Aorta (tissue), 5 donors: ENCODE data around the gene TMEM178B. TPM values are rescaled to one million over a fixed set of nuclear protein-coding genes. Genes with fewer than 3 reads are reported as not detected.
"Not testable (repeated sequence)": the region's sequence is repeated elsewhere in the genome, so short reads cannot be mapped to it uniquely, and the experiment has no call there.

Experiments
- ATAC-seq: fragments of 200-7000 bp; cut with Tn5 transposase; one replicate; pipeline ENCODE4 v1.9.1; 2022; ENCODE audit warnings: moderate library complexity; ENCODE audit not compliant: low FRiP score
- DNase-seq, 2 donors: peaks; one replicate each; pipeline ENCODE4 v3.0.0-alpha.2; 2020
- H3K27ac ChIP-seq, 2 donors: one replicate each; pipeline ENCODE4 v1.5.1; 2013; ENCODE audit warnings: low read length in 2 of 2, mild to moderate bottlenecking in 2 of 2, moderate library complexity in 2 of 2, control low read depth in 1 of 2, inconsistent platforms in 1 of 2, low read depth in 1 of 2
- H3K27me3 ChIP-seq, 2 donors: one replicate each; pipeline ENCODE4 v1.6.1; 2013; ENCODE audit warnings: control low read depth in 1 of 2, low read length in 1 of 2, mild to moderate bottlenecking in 1 of 2, moderate library complexity in 1 of 2; ENCODE audit not compliant: insufficient read depth in 2 of 2, control insufficient read depth in 1 of 2
- H3K36me3 ChIP-seq, 2 donors: one replicate each; pipeline ENCODE4 v1.6.1; 2013; ENCODE audit warnings: control low read depth in 1 of 2, low read length in 1 of 2, mild to moderate bottlenecking in 1 of 2; ENCODE audit not compliant: insufficient read depth in 2 of 2, control insufficient read depth in 1 of 2
- H3K4me1 ChIP-seq, 2 donors: one replicate each; pipeline ENCODE4 v1.6.1; 2013; ENCODE audit warnings: low read length in 2 of 2, control low read depth in 1 of 2, mild to moderate bottlenecking in 1 of 2, moderate library complexity in 1 of 2; ENCODE audit not compliant: insufficient read depth in 2 of 2, control insufficient read depth in 1 of 2
- H3K4me3 ChIP-seq, 2 donors: one replicate each; pipeline ENCODE4 v1.5.1; 2013; ENCODE audit warnings: low read length in 2 of 2, control low read depth in 1 of 2, mild to moderate bottlenecking in 1 of 2
- H3K9me3 ChIP-seq: one replicate; pipeline ENCODE4 v1.6.1; 2013; ENCODE audit warnings: mild to moderate bottlenecking, low read length; ENCODE audit not compliant: control insufficient read depth
- WGBS, 2 donors: extraction: QIAGEN DNeasy Blood & Tissue Kit; methylation state at CpG; one replicate each; pipeline ENCODE4 v1.1.7; 2013; 5-methylcytosine and 5-hydroxymethylcytosine counted together
- intact Hi-C, 2 donors: fragments of 100-400 bp; cut with DNase I; formaldehyde crosslinking; loops; one replicate each; pipeline versions ENCODE4 v1.14.2 to v1.15.0; 2022
- polyA plus RNA-seq, 2 donors: library from polyadenylated mRNA; stranded (reverse); fragments of 200-250 nt; gene quantifications; one replicate each; pipeline ENCODE4 v1.2.3, GENCODE V29; 2013
- total RNA-seq, 2 donors: library from RNA; stranded (reverse); fragmentation: NEBNext Ultra II Directional; extraction: Animal tissue kit (Norgen Biotek cat#: 25700); gene quantifications; one replicate each; pipeline ENCODE4 v1.2.1, GENCODE V29; 2021
- donor health status: healthy with polysubstance abuse.
- donor health status: Bipolar disorder and iron deficiency.
- donor health status: DM: no; HTN: no; CAD: no.
- donor health status: DM: no; HTN: no; CAD: no.
- donor health status: DM: yes; HTN: yes; CAD: no.

TMEM178B gene
- total and polyA plus RNA-seq, 4 donors, result 0.05 to 0.42 (median 0.19) TPM

DNA sequence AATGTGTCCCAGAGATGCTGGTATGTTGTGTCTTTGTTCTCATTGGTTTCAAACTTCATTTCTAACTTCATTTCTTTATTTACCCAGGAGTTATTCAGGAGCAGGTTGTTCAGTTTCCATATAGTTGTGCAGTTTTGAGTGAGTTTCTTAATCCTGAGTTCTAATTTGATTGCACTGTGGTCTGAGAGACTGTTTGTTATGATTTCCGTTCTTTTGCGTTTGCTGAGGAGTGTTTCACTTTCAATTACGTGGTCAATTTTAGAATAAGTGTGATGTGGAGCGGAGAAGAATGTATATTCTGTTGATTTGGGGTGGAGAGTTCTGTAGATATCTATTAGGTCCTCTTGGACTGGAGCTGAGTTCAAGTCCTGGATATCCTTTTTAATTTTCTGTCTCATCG is 103.3 kb downstream of the TMEM178B start:
- 77 to 85% methylated on average over 5 of the region's 5 CpGs for WGBS, 2 donors
- H3K4me1 ChIP-seq, intact Hi-C loops, H3K27ac ChIP-seq, H3K9me3 ChIP-seq, H3K27me3 ChIP-seq, ATAC-seq, H3K36me3 ChIP-seq, H3K4me3 ChIP-seq, DNase-seq: not testable (repeated sequence)

DNA sequence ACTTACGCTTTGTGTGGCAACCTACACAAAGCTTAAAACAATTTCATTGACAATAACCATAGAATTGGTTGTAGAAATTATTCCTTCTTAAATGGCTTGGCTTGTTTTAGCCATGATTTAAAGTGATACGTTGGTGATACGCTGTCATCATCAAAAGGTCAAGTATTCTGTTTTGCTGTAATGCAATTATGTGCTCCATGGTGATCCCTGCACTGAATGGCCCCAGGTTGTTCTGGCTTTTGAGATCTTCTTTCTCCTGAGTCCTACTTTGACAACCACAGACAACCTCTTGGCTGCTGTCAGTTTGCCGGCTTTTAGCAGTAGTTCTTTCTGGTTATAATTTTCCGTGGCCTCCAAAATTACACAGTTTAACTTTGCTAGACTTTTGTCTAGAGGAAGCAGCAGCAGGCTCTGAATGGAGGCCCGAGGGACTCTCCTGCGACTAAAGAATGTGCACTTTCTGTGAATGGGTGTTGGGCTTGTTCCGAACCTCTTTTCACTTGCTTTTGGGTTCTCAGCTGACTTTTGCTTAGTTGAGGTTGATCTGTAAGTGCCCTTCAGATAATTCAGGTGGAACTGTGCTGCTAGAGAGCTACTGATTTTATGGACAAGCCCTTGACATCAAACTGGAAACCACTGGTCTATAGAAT is 104.7 kb downstream of the TMEM178B start:
- intact Hi-C loops, result no loop called here

DNA sequence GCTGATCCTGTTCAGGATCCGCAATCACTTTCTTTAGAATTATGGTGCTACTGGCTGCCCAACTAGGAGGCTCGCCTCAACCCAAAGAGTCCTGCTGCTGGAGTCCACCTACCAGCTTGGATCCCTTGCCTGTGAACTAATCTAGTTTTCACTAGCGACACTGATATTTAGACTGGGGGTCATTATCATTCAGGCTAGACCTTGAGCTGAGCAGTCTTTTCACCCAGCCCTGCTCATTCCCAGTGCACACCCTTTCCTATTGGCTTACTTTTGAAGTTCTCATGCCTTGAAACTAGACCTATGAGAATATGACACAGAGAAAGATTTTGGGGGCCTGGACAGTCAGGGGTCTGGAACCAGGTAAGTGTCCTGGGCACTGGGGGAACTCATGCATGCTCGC is 107.9 kb downstream of the TMEM178B start:
- Histone ChIP-seq H3K9me3 (no peaks in the 10 kb centered on the region), H3K27me3 (no peaks in the 10 kb centered on the region), H3K4me3 (no peak overlapping the region), H3K4me1 (no peaks in the 10 kb centered on the region), H3K36me3 (no peaks in the 10 kb centered on the region), H3K27ac (no peak overlapping the region)
- intact Hi-C loops, result no loop called here
- no peak for ATAC-seq
- no peak for DNase-seq
- 92 to 97% methylated on average over 4 of the region's 4 CpGs for WGBS, 2 donors

More for the DNA sequence above, 104.7 kb downstream of the TMEM178B start:
- DNase-seq (no peak), ATAC-seq (no peak)
- Histone ChIP-seq H3K27ac (no peak overlapping the region), H3K4me3 (no peak overlapping the region), H3K36me3 (no peaks in the 10 kb centered on the region), H3K9me3 (no peaks in the 10 kb centered on the region), H3K27me3 (no peaks in the 10 kb centered on the region), H3K4me1 (no peaks in the 10 kb centered on the region)
- 76 to 82% methylated on average over 8 of the region's 8 CpGs for WGBS, 2 donors

DNA sequence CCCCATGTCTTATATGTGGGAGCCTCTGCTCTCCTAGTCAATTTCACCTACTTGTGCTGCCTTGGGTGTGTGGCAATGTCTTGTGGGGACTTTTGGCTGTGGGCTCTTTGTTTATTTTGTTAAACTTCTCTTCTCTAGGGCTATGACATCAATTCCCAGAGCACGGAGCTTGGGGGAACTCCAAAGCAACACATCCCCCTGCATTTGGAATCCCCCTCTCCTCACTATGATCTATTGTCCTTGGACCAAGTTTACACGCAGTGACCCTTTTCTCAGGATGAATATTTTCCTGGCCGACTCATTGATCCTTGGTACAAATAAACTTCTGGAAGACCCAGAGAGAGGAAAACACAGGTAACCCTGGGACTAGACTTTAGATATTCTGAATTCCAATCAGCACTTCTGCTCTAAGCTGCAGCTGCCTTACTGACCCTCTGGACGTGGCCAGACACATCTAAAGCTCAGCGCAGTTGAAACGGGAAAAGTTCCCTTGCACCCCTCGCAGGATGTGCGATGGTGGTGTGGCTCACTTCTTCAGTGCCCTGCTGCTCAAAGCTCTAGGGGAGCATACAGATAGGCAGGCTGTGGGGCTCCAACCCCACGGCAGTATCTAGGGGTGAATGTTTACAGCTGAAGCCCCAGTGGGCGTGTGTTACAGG is 110.8 kb downstream of the TMEM178B start:
- Histone ChIP-seq H3K9me3 (no peaks in the 10 kb centered on the region), H3K4me3 (no peak overlapping the region), H3K36me3 (no peaks in the 10 kb centered on the region), H3K4me1 (no peaks in the 10 kb centered on the region), H3K27ac (no peak overlapping the region), H3K27me3 (no peaks in the 10 kb centered on the region)
- WGBS, 2 donors, result 56 to 61% methylated on average over 10 of the region's 10 CpGs
- intact Hi-C loops, result no loop called here
- ATAC-seq (peak; percentile 15), DNase-seq (no peak)

DNA sequence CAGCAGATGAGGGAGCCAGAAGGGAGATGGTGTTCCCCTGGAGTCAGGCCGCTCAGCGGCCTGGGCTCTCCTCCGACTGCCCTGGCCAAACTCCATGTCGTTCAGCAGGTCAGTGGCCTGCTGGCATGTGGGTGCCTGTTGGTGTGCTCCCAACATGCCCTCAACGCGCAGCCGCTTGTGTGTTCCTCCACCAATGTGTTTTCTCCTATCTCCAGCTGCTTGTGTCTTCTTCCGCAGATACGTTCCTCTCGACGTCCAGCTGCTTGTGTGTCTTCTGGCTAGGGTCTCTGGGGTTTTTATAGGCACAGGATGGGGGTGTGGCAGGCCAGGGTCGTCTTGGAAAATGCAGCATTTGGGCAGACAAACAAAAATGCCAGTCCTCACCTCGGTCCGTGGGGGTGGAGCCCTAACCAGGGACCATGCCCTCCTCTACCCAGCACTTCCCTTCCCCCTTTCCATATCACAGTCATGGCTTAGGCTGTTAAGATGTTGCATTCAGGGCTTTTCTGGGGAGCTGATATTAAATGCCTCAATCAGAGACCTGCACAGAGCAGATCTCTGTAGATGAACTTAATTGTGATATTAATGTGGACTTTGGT is 111.6 kb downstream of the TMEM178B start:
- ATAC-seq (no peak), DNase-seq (no peak)
- Histone ChIP-seq H3K9me3 (no peaks in the 10 kb centered on the region), H3K27me3 (no peaks in the 10 kb centered on the region), H3K4me1 (no peaks in the 10 kb centered on the region), H3K36me3 (no peaks in the 10 kb centered on the region), H3K27ac (no peak overlapping the region), H3K4me3 (no peak overlapping the region)
- intact Hi-C loops, result no loop called here
- 78 to 83% methylated on average over 14 of the region's 14 CpGs for WGBS, 2 donors

DNA sequence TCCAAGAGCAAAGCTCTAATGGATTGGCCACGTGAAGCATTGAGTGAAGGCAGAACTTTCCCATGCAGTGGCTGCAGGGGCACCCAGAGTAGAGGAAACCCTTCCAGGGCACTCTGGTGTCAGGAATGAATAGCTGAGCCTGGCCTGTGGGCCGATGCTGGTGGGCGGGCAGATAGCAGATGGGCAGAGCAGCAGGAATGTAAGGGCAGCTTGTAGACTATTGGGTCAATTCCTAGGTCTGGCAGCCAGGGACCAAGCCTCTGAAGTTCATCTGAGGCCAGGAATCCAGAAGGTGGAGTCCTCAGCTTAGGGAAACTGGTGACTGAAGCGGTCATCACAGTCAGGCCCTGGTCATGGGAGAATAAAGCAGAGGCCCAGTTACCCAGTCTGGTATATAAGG is 115.4 kb downstream of the TMEM178B start:
- ATAC-seq, result no peak
- 73 to 89% methylated on average over 4 of the region's 4 CpGs for WGBS, 2 donors
- Histone ChIP-seq H3K9me3 (no peaks in the 10 kb centered on the region), H3K36me3 (no peaks in the 10 kb centered on the region), H3K27ac (no peak overlapping the region), H3K4me1 (no peaks in the 10 kb centered on the region), H3K4me3 (no peak overlapping the region), H3K27me3 (no peaks in the 10 kb centered on the region)
- intact Hi-C loops, result no loop called here
- no peak for DNase-seq

DNA sequence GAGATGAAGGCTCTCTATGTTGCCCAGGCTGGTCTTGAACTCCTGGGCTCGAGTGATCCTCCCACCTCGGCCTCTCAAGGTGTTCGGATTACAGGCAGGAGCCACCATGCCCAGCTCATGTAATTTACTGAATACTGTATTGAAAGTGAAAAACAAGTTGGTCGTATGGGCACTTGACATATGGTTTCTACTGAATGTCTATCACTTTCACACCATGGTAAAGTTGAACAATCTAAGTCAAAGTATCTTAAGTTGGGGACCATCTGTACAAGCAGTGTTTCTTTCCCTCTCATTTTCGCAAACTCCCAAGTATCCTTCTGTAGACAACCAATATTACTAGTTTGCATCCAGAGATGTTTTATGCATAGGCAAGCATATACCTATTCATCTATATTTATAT is 116.6 kb downstream of the TMEM178B start:
- DNase-seq (no peak), ATAC-seq (no peak)
- Histone ChIP-seq H3K27ac (no peak overlapping the region), H3K36me3 (no peaks in the 10 kb centered on the region), H3K4me3 (no peak overlapping the region), H3K27me3 (no peaks in the 10 kb centered on the region), H3K4me1 (no peaks in the 10 kb centered on the region), H3K9me3 (peaks cover 2% of the 10 kb centered on the region)
- WGBS, 2 donors, result 66 to 79% methylated on average over 5 of the region's 5 CpGs
- intact Hi-C loops, result no loop called here

DNA sequence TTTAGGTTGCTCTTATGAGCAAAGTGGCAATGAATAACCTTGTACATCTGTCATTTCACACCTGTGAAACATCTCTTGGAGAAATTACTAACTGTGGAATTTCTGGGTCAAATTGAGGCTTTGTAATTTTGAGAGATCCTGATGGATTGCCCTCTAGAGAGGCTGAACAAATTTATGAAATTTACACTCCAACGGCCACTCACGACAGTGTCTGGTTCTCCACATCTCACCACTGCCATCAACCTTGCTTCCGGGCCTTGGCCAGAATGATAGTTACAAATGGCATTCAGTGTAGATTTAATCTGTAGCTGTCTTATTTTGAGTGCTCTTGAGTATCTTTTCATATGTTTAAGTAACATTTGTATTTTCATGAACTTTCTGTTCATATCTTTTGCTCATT is 117.4 kb downstream of the TMEM178B start:
- H3K4me3 ChIP-seq, result no peak overlapping the region
- H3K36me3 ChIP-seq, result no peaks in the 10 kb centered on the region
- peaks cover 2% of the 10 kb centered on the region for H3K9me3 ChIP-seq
- H3K27me3 ChIP-seq, result no peaks in the 10 kb centered on the region
- intact Hi-C loops, result no loop called here
- DNase-seq (no peak), ATAC-seq (no peak)
- 15 to 40% methylated on average over 3 of the region's 3 CpGs for WGBS, 2 donors
- no peaks in the 10 kb centered on the region for H3K4me1 ChIP-seq
- no peak overlapping the region for H3K27ac ChIP-seq

DNA sequence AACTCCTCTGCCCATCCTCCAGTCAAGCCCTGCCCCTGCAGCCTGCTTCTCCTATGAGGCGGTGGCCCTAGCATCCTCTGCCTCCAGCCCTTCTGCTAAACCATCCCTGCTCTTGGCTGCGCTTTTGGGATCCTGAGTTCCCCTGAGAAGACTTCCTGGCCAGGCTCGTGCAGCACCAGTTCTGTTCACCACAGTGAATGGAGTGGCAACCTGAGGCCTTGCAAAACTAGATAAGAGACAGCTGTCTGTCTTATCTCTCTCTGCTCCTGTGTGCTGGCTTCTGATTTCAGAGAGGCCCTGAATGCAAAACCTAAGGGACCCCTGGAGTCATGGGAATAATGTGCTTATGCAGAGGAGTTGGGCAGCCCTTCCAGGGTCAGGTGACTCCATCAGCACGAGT is 119.2 kb downstream of the TMEM178B start:
- Histone ChIP-seq H3K4me1 (no peaks in the 10 kb centered on the region), H3K36me3 (no peaks in the 10 kb centered on the region), H3K27ac (no peak overlapping the region), H3K9me3 (peaks cover 2% of the 10 kb centered on the region), H3K4me3 (no peak overlapping the region), H3K27me3 (no peaks in the 10 kb centered on the region)
- WGBS, 2 donors, result 67 to 73% methylated on average over 4 of the region's 4 CpGs
- intact Hi-C loops, result no loop called here
- DNase-seq (no peak), ATAC-seq (no peak)
